NCI-H1930 (cell line): ENCODE data around the gene SLITRK4.

Experiments used
- DNase-seq, 2 experiments: peaks; one replicate each; lab custom pipeline; 2025; lab: John Stamatoyannopoulos, UW

The SLITRK4 gene, protein sequence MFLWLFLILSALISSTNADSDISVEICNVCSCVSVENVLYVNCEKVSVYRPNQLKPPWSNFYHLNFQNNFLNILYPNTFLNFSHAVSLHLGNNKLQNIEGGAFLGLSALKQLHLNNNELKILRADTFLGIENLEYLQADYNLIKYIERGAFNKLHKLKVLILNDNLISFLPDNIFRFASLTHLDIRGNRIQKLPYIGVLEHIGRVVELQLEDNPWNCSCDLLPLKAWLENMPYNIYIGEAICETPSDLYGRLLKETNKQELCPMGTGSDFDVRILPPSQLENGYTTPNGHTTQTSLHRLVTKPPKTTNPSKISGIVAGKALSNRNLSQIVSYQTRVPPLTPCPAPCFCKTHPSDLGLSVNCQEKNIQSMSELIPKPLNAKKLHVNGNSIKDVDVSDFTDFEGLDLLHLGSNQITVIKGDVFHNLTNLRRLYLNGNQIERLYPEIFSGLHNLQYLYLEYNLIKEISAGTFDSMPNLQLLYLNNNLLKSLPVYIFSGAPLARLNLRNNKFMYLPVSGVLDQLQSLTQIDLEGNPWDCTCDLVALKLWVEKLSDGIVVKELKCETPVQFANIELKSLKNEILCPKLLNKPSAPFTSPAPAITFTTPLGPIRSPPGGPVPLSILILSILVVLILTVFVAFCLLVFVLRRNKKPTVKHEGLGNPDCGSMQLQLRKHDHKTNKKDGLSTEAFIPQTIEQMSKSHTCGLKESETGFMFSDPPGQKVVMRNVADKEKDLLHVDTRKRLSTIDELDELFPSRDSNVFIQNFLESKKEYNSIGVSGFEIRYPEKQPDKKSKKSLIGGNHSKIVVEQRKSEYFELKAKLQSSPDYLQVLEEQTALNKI

DNA sequence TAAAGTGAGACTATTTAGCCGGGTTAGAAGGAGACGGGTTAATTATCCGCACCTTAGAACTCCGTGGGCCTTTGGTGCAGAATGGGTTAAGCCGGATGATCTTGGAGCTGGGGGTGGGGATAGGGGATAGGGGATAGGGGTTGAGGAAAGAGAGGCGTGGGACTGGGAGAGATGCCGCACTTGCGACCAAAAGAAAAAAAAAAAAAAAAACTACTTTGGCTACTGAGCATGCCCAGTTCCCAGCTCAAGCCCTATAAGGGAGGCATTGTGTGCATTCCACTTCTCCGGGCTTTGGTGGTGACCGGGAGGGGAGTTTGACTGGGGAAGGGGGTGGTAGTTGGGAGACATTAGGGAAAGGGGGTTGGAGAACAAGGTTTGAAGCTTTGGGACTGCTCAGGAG lies at the start of gene SLITRK4:
TSS of gene SLITRK4 (minus strand) at position 187 of the 400 bp plus-strand sequence. CDS start 4,993 bp downstream, outside the sequence.
- peak; percentile 11 to 51 for DNase-seq

DNA sequence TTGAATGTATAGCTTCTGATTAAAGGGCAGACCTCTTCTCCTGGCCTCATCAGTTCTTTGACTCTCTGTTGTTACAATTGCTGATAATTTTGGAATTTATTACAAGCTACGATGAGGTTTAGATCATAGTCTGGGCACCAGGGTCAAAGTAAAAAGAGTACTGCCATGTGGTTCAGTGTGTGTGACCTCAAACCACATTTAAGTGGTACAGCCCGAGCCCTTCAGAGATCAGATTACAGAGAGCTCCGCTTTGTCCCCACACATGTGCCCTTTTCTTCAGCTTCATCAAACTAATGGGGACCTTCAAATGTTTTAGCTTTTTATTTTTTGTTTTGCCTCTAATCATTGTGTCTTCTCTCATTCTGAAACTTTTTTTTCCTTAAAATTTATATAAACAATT lies 47.6 kb upstream of the SLITRK4 start:
- DNase-seq: no peak

DNA sequence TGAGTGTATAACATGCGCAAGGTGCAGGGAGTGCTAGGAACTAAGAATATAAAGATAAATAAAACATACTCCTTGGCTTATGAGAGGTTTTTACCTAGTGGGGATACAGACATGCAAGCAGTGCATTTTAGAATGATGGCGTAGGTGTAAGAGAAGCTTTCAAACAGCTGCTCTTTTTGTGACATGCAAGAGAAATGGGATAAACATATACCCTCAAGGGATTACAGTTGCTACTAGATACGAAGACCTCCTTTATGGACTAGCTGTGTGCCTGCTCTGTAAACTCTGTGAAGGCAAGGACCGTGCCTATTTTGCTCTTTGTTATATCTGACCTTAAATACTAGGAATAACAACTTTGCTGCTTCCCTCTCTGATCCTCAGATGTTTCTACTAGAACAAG lies 39.0 kb upstream of the SLITRK4 start:
- no peak for DNase-seq

DNA sequence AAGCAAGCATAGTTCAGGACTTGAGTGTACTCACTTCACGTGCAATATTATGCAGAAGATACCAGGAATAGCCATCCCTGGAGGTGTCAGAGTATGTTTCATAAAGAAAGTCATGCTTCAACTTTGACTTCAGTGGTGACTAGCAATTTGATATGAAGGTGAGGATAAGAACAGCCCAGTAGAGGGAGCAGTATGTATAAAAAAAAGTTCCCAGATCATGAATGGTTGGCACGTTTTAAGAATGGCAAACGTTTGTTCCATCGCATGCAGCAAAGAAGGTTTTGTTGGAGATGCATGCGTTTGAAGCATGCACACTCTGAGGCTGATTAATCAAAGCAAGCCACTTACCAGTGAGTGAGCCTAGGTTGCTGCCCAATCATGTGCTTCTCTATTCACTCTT lies 33.5 kb upstream of the SLITRK4 start:
- no peak for DNase-seq

DNA sequence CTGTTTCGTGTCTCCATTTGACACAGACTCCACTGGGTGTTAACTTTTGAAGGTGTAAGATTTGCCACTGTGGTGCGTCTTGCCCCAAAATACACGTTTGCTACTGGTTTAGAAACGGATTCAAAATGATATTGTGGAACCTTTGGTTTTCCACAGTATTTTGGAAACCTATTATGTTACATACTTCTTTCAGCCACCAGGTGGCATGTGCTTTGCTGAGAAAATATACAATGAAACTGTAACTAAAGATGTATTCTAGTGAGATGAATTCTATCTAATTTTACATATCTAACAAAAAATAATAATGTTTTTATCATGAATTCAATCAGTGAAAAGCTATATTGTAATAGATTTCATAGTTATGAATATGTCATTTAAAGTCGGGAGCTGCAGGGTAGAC lies 28.4 kb upstream of the SLITRK4 start:
- DNase-seq: no peak

DNA sequence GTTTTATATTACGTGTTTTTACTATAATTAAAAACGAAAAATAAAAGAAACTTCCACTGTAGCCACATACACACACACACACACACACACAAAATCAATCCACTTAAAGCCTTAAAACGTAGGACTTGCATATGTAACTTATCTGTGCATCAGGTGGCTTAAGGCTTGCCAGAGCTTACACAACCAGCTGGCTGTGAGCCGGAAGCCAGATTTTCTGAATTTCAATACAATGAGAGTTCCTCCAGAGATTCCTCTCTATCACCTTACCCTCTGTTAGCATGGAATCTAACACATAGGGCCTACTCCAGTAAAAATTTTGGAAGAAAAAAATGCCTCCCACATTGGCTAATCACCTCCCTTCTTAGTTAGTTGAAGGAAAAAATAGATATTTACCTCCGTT lies 27.9 kb upstream of the SLITRK4 start:
- DNase-seq: no peak

DNA sequence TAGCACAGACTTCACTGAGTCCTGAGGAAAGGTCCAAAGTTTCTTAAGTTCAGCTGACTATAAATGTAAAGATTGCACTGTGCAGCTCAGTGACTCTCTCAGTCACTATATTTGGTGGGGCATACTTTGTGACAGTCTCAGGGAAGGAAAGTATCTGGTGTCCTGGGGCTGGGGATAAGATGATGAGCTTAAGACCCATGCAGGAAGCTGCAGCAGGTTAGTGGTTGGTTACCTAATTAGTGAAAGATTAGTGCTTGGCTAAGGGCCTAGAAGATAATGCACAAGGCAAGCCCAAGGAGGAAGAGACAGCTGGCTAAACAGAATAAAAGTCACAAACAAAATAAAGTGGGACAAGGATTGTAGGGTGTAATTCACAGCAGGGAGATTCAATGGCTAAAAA lies 25.4 kb upstream of the SLITRK4 start:
- DNase-seq: no peak

DNA sequence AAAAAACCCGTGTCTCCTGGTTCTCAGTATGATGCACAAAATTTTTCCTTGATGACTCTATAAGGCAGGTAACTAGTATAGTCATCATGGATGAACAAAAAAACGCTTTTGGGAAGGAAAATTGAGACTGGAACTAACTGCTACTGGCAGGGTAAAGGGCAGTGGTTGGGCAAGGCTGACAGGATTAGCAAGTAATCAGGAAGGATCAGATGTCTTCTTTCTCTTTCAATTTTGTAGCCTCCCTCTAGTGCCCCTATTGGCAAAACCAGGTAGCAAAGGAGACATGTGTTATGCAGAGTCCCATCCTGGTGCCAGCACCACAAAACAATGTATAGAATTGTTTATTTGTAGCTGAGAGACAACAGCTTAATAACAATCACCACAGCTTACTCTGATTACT lies 12.8 kb upstream of the SLITRK4 start:
- DNase-seq: no peak

DNA sequence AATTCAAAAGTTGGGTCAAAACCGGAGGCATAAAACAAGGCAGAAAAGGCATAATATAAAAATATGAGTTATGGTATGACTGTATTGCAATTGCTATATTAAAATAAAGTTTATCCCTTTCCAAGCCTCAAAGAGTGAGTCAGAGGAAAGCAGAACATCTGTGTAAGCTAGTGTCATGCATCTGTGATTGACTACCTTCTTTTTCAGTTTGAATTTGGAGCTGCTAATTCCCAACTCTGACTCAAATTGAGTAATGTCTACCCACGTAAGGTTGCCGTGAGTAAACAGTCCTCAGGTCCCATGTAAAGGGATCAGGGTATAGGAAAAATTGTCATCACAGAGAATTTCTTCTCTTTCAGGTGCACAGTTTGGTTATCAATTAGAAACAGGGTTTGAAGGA lies 6.5 kb upstream of the SLITRK4 start:
- DNase-seq: no peak

DNA sequence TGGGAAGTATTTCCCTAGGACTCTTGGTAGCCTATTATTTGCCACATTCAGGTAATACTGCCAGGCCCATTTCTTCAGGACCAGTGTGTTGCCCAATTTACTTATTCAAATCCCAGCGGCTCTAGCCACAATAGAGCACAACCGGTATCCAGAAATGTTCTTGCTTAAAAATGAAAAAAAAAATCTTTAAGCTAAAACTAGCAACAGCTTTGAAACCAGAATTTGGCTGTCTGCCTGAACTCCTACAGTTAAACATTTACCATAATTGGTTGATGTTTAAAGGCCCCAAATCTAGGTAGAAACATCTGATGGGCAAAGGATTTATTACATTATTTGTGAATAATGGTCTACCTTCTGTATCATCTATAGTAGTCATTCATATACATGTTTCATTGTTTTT lies 930 bp upstream of the SLITRK4 start:
- DNase-seq: no peak

DNA sequence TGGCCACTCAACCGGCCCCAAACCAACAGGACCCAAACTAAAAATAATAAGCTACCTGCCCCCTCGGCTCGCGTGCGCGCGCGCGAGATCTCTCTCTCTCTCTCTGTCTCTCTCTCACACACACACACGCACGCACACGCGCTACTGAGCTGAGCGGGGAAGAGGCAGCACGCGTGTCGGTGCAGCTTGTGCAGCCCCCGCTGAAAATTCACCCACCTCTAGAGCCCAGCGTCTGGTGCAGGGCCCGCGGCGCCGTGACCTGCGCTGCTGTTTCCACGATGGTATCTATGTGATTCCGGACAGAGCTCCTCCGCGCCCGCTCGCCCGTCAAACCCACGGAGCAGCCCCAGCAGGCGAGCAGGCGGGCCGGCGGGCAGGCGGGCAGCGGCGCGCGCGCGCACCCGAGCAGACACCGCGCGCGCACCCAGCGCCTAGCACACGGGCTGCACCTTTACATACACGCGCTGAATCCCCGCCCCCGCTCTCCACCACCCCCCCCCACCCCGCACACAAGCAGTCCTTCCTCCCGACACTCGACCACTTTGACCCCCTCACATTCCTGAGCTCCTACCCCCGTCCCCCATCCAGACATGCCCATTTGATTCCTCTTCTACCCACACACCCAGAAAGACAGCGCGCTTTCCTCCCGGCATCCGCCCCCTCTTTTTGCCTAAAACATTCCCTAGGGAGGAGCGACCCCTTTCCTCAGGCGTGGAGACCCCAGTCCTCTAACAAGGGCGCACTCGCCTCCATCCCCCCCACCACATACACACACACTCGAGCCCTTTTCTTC lies 1.0 kb downstream of the SLITRK4 start:
- peak; percentile 22 to 26 for DNase-seq

DNA sequence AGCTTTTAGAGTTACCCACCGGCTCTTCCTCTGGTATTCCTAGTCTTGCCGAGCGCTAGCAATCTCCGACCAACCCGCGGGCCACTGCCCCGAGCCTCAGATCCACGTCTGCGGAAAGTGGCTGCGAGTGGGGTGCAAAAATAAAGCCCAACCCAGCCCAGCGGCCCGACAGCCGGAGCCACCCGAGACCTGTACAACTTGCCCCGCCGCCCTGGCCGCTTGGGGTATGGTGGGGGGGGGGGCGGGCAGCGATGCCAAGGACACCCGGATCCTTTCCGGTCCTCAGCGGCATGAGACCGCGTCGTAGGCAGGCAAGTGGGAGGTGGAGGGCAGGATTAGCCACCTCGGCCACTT lies 1.6 kb downstream of the SLITRK4 start:
- DNase-seq: no peak

DNA sequence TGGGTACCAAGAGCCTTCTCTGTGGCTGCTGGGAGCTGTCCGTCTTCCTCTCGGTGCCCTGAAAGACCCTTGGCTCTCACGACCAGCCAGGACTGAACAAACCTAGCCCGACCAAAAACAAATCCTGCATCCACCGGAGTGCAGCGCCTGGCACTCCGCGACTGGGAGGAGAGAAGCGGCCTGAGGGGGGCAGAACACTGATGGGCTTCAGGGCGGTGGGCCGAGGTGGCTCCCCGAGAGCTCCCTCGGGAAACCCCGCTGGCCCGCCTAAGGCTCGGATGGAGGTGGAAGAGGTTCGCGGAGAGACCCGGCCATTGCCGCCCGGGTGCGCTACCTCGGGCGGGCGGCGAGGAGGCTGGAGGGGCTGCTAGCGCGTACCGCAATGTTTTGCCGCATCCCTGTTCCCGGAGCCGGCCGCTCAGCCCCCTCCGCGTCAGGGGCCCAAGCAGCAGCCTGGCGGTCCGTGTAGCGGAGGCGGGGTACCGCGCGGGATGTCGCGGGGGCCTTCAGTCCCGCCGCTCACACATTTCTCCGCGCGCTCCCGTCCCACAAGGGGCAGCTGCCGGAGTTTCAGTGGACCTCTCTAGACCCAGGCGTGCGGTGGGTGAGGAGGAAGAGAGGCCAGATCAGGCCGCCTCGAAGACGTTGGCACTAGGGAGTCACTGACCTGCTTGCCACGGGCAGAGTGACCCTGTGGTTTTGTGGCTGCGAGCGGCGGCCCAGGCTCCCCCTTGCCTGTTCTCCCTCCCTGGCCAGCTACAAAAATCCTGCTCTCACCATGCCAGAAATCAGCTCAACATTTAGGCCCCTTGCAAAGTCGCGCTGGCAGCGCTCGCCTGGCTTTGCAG lies 2.2 kb downstream of the SLITRK4 start:
- DNase-seq: peak; percentile 15 to 19

DNA sequence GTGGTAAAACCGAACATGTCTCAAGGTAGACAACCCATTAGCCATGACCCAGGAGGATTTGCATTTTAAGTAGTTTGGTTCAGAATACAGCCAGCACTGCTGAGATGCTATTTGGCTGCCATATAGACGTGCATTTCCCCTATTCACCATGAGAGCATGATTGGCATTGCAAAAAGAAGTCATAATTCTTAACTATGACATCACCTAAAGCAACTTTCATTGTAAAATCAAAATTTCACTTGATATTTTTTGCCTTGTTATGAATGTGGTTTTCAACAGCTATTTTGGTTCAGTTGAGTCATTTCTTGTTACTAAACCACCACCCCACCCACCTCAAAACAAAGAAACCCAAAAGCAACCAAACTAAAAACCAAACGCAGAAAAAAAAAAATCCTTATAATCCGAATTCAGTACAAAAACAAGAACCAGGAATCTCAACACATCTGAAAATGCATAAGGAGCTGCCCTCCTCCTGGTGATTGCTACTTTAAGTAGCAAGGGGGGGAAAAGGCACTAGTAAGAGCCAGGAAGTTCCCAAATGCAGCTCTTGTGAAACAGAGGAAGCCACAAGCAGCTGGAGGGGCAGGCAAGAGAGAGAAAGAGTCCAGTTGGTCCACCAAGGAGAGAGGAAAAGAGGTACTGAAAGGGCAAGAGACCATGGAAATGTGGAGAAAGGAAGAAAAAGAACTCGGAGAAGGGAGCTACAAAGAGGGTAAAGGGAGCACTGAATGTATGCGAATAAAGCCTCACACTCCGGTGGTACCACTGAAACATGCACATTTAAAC lies 3.1 kb downstream of the SLITRK4 start:
- no peak for DNase-seq

DNA sequence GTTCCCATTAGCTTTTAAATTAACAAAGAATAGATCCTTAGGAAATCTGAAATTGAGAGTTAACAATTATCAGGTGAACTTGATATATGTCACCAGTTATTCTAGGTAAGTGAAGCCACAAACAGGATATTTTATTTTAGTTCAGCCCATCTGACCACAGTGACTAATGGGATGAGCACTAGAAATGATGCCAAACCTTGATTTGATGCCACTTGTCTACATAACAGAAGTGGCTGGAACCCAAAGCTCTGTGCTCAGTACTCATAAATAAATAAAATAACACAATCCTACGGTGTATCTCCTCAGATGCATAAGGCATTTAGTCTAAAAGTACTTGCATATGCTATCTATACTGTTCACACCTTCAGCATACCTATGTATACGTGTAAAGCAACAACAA lies 12.2 kb downstream of the SLITRK4 start:
- DNase-seq: no peak

DNA sequence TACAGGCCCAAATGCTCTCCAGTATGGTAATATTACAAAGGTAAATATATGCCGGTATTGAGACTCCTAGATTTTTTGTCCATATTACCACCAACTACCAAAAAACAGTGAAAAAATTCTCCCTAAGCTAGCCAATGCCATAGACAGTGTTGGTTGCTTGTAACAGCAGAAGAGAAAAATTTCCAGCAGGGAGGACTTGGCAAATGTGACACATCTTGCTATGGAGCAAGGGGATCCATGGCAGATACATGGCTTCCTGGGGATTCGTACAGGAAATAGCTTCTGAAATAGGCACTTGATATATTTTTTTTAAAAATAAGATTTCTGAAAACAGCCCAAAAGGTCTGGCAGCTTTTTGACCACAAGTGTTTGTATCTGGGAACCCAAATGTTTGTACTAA lies 14.6 kb downstream of the SLITRK4 start:
- no peak for DNase-seq

DNA sequence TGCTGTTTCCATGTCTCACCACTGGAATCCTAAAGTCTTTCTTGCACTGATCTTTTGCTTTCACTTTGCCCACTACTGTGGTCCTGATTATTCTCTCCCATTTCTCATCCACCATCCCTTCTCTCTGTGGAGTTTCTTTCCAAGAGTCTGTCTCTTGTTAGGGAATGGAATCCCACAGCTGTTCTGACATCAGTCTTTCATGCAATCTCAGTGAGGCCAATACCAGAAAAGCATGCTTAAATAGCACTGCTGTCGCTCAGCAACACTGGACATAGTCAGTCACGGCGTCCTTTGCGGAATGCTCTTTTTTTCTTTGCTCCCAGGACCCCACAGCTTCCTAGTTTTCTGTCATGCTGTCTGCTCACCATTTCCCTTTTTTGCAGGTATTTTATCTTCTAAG lies 20.1 kb downstream of the SLITRK4 start:
- no peak for DNase-seq

DNA sequence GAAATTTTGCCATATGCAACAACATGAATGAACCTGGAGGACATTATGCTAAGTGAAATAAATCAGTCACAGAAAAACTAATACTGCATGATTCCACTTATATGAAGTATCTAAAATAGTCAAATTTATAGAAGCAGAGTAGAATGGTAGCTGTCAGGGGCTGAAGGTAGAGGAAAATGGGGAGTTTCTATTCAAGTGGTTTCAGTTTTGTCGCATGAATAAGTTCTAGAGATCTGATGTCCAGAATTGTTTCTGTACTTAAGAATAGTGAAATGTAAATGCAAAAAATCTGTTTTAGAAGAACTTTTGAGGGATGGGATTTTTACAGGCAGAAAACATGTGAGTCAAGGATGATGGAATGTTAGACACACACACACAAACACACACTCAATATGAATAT lies 34.1 kb downstream of the SLITRK4 start:
- no peak for DNase-seq

DNA sequence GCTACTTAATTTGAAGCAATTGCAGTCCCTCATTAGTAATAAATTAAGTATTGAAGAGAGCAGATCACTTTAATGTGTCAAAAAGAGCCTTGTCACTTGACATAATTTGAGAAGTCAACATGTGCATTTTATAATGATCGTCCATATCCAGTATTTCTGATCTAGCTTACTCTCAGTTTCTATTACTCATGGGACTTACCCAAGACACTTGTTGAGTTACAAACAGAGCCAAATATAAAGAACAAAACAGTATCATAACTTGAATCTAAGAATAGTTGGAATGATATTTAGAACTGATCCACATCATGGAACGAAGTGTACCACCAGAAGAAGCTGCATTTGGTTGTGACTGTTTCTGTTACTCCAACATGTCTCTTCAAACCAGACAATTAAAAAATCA lies 54.7 kb downstream of the SLITRK4 start:
- DNase-seq: no peak

DNA sequence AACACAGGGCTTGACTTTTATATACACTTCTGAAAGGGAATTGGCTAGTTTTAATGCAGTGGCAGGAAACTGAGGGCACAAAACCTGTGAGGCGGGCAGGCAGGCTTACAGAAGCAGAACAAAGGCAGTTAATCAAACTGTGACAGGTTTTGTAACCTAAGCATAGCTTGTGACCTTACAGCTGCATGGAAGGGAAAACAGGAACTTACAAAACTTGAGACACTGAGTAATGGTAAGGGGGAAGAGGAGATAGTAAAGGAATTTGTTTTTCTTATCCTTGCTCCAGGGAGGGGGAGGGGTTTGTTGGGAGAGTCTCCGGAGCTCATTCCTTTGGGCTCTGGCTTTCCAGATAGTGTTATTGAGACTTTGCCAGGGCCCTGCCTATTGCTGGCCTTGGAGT lies 55.6 kb downstream of the SLITRK4 start:
- no peak for DNase-seq
